Osteoblast (primary cell): ENCODE results near the gene CHRNE. TPM values are rescaled to one million over a fixed set of nuclear protein-coding genes. Genes with fewer than 3 reads are reported as not detected.

ENCODE experiments used
- DNase-seq: peaks from one replicate; pipeline ENCODE4 v3.0.0; 2011; ENCODE audit warnings: low spot score, mixed read lengths; ENCODE audit not compliant: insufficient read length; ENCODE audit errors: missing footprints
- H2AFZ ChIP-seq: 2 replicates; pipeline ENCODE4 v1.6.0; 2011; ENCODE audit warnings: mild to moderate bottlenecking, low read length
- H3K27ac ChIP-seq: 2 replicates; pipeline ENCODE4 v1.5.1; 2011; ENCODE audit warnings: mild to moderate bottlenecking, low read depth, low read length, moderate library complexity
- H3K27me3 ChIP-seq: 2 replicates; pipeline ENCODE4 v1.6.0; 2012; ENCODE audit warnings: mild to moderate bottlenecking, control low read depth, inconsistent platforms, low read length, moderate library complexity; ENCODE audit not compliant: insufficient read depth
- H3K36me3 ChIP-seq: 2 replicates; pipeline ENCODE4 v1.5.1; 2011; ENCODE audit warnings: mild to moderate bottlenecking, low read length, control low read depth, moderate library complexity; ENCODE audit not compliant: insufficient read depth
- H3K4me1 ChIP-seq: 2 replicates; pipeline ENCODE4 v1.5.1; 2011; ENCODE audit warnings: mild to moderate bottlenecking, low read length, control low read depth, moderate library complexity; ENCODE audit not compliant: insufficient read depth
- H3K4me2 ChIP-seq: 2 replicates; pipeline ENCODE4 v1.6.0; 2011; ENCODE audit warnings: mild to moderate bottlenecking, low read length; ENCODE audit not compliant: insufficient read depth
- H3K4me3 ChIP-seq: fragments of 200-600 bp; sonication (generic); 3 replicates; pipeline ENCODE4 v1.5.1; 2012; ENCODE audit warnings: mild to moderate bottlenecking, low read length, inconsistent platforms; ENCODE audit not compliant: insufficient read depth
- H3K79me2 ChIP-seq: 2 replicates; pipeline ENCODE4 v1.6.0; 2012; ENCODE audit warnings: mild to moderate bottlenecking, low read length, control low read depth, inconsistent platforms; ENCODE audit not compliant: insufficient read depth
- H3K9me3 ChIP-seq: 2 replicates; pipeline ENCODE4 v1.5.1; 2011; ENCODE audit warnings: low read depth, low read length, control low read depth
- H4K20me1 ChIP-seq: 2 replicates; pipeline ENCODE4 v1.6.0; 2012; ENCODE audit warnings: mild to moderate bottlenecking, low read length, control low read depth; ENCODE audit not compliant: insufficient read depth
- total RNA-seq: library from RNA; depleted of rRNA; stranded (reverse); fragments of >200 nt; gene quantifications from 2 replicates; pipeline ENCODE4 v1.2.3, GENCODE V29; 2012
- TF ChIP-seq, protein P1 (sequence below): IDR thresholded peaks from 2 replicates; pipeline ENCODE4 v1.5.1; 2011; ENCODE audit warnings: mild to moderate bottlenecking, low read depth, low read length, moderate library complexity; ENCODE audit errors: extremely low read depth

The CHRNE gene
- total RNA-seq, 1 donor, result 1.4 TPM

- TF ChIP-seq, protein P1, sequence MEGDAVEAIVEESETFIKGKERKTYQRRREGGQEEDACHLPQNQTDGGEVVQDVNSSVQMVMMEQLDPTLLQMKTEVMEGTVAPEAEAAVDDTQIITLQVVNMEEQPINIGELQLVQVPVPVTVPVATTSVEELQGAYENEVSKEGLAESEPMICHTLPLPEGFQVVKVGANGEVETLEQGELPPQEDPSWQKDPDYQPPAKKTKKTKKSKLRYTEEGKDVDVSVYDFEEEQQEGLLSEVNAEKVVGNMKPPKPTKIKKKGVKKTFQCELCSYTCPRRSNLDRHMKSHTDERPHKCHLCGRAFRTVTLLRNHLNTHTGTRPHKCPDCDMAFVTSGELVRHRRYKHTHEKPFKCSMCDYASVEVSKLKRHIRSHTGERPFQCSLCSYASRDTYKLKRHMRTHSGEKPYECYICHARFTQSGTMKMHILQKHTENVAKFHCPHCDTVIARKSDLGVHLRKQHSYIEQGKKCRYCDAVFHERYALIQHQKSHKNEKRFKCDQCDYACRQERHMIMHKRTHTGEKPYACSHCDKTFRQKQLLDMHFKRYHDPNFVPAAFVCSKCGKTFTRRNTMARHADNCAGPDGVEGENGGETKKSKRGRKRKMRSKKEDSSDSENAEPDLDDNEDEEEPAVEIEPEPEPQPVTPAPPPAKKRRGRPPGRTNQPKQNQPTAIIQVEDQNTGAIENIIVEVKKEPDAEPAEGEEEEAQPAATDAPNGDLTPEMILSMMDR, result no peak
- Histone ChIP-seq H2AFZ (no peak overlapping the region), H3K4me2 (no peak overlapping the region), H3K4me3 (no peak overlapping the region), H3K4me1 (no peaks in the 10 kb centered on the region), H4K20me1 (peaks cover 5% of the 10 kb centered on the region), H3K27ac (no peak overlapping the region), H3K79me2 (no peaks in the 10 kb centered on the region), H3K36me3 (peaks cover 57% of the 10 kb centered on the region), H3K27me3 (no peaks in the 10 kb centered on the region), H3K9me3 (no peaks in the 10 kb centered on the region)
- peak; percentile 75 for DNase-seq
These were observed 10.2 kb downstream of the CHRNE start for GRCh38 chr17:4892499-4893221.

GRCh38 chr17:4891411-4892410 lies 11.2 kb downstream of the CHRNE start:
- peaks cover 54% of the 10 kb centered on the region for H3K36me3 ChIP-seq
- no peak overlapping the region for H2AFZ ChIP-seq
- no peaks in the 10 kb centered on the region for H3K79me2 ChIP-seq
- TF ChIP-seq, protein P1, result no peak
- peak; percentile 72 for DNase-seq
- H4K20me1 ChIP-seq, result peaks cover 5% of the 10 kb centered on the region
- H3K4me2 ChIP-seq, result no peak overlapping the region
- H3K9me3 ChIP-seq, result no peaks in the 10 kb centered on the region
- no peak overlapping the region for H3K4me3 ChIP-seq
- H3K4me1 ChIP-seq, result no peaks in the 10 kb centered on the region
- H3K27me3 ChIP-seq, result no peaks in the 10 kb centered on the region
- no peak overlapping the region for H3K27ac ChIP-seq

DNA sequence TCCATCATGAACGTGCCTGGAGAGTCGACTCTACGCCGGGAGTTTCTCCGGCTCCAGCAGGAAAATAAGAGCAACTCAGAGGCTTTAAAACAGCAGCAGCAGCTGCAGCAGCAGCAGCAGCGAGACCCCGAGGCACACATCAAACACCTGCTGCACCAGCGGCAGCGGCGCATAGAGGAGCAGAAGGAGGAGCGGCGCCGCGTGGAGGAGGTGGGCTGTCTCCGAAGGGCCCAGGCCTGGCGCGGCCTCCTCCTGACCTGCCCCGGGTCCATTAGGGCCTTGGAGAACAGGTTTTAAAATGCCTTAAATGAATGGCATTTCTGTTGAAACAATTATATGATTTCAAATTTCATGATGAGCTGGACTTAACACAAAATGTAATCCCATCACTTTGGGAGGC lies 15.3 kb downstream of the CHRNE start:
- TF ChIP-seq, protein P1, result no peak
- Histone ChIP-seq H3K4me3 (no peak overlapping the region), H3K27me3 (no peaks in the 10 kb centered on the region), H2AFZ (no peak overlapping the region), H3K4me1 (no peaks in the 10 kb centered on the region), H3K9me3 (no peaks in the 10 kb centered on the region), H3K79me2 (no peaks in the 10 kb centered on the region), H3K4me2 (no peak overlapping the region), H4K20me1 (no peaks in the 10 kb centered on the region), H3K27ac (no peak overlapping the region), H3K36me3 (peaks cover 45% of the 10 kb centered on the region)
- peak; percentile 25 for DNase-seq

- no peaks in the 10 kb centered on the region for H3K79me2 ChIP-seq
- peaks cover 7% of the 10 kb centered on the region for H4K20me1 ChIP-seq
- H3K27me3 ChIP-seq, result no peaks in the 10 kb centered on the region
- TF ChIP-seq, protein P1, result no peak
- no peak overlapping the region for H2AFZ ChIP-seq
- no peaks in the 10 kb centered on the region for H3K4me1 ChIP-seq
- no peak overlapping the region for H3K27ac ChIP-seq
- peaks cover 43% of the 10 kb centered on the region for H3K36me3 ChIP-seq
- H3K4me3 ChIP-seq, result no peak overlapping the region
- H3K9me3 ChIP-seq, result no peaks in the 10 kb centered on the region
- no peak overlapping the region for H3K4me2 ChIP-seq
- DNase-seq, result no peak
These were observed 16.1 kb downstream of the CHRNE start for GRCh38 chr17:4886830-4887229.
